CD4-positive, alpha-beta T cell treated with Interleukin-15 for 1 hour (primary cell): ENCODE data around the gene C3orf70.

ENCODE experiments used
- DNase-seq: peaks from one replicate; pipeline ENCODE4 v3.0.0-alpha.2; 2020

Gene C3orf70

GRCh38 chr3:185042312-185043050 lies 110.4 kb downstream of the C3orf70 start:
- DNase-seq: no peak

DNA sequence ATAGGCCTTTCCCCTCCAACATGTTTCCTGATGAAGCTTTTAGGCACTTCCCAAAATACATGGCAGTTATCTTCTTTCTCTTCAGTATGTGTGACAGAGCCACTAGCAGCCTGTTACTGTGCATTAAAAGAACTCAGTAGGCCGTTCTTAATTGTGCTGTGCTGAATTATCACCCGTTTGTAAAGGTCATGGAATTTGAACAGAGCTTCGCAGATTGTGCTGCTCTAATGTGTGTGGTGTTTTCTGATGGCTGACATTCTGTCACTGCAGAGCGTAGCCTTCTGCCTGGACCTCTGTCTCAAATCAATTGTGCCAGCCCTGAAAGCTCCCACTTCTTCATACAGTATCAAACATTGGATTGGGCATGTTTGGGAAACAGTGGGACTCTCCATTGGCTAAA lies 111.3 kb downstream of the C3orf70 start:
- no peak for DNase-seq

DNA sequence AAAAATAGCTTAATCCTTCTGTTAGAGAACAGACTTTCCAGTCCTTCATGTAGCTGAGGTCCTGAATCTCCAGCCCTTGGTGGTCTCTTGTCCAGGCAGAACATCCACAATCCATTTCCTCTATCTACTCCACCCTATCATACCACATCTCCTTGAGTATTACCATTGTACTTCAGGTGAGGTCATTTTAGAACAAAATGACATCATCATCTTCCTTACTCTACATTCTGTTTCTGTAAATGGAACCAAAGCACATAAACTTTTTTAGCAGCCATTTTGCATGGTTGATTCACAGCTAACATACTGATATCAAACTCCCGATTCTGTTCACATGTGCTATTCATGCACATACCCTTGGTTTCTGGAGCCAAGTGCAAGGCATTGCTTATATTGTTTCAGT lies 112.4 kb downstream of the C3orf70 start:
- no peak for DNase-seq

DNA sequence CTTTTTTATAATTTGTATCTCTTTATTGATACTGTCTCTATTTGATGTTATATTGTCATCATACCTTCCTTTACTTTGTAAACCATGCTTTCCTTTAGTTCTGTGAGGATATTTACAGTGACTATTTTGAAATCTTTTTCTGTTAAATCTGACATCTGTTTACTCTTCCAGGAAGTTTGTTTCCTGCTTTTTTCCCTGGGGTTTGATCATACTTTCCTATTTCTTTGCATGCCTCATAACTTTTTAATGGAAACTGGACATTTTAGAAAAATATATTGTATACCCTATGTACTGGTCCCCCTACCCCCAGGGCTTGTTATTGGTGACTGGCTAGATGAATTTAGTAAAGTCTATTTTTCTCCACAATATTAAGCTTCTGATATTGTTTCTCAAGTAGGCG lies 115.1 kb downstream of the C3orf70 start:
- no peak for DNase-seq

- DNase-seq: no peak
Measured at GRCh38 chr3:185030951-185031350, 121.9 kb downstream of the C3orf70 start.

DNA sequence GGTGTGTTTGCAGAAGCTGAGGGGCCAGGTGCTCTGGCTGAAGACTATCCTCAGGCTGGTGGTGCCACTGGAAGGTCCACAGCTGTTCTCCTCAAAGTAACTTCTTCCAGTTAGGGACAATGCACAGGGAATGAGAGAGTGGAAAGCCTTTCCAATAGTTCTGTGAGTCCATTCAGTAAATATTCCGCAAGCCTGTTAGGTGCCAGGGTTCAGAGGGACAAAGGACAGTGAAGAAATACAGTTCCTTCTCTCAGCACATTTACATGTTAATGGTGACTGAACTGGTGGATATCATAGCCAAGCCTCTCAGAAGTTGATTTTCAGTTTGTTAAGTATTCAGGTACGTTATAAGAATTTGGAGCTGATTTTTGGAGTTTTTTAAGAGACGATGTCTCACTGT lies 122.5 kb downstream of the C3orf70 start:
- DNase-seq: no peak

- DNase-seq: no peak
Measured at GRCh38 chr3:185029086-185029485, 123.8 kb downstream of the C3orf70 start.

GRCh38 chr3:185028121-185028520 lies 124.7 kb downstream of the C3orf70 start:
- no peak for DNase-seq
